Measurements from ENCODE around the gene SLC29A1.
A peak's percentile ranks its signal among the peaks of the same experiment; 100 is the strongest.
"Not testable (repeated sequence)": the region's sequence is repeated elsewhere in the genome, so short reads cannot be mapped to it uniquely, and the experiment has no call there.

The SLC29A1 gene

DNA sequence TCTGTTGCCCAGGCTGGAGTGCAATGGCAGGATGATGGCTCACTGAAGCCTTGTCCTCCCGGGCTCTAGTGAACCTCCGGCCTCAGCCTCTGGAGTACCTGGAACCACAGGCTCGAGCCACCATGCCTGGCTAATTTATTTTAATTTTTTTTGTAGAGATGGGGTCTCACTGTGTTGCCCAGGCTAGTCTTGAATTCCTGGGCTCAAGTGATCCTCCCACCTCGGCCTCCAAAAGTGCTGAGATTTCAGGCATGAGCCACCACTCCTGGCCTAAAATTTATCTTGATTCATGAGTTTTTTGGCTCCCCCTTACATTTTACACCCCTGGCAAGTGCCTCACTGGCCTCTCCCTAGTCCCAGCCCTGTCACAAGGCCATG, 2.5 kb upstream of the SLC29A1 start:
- DNase-seq, result peak in 2 of 10 donors; percentile 16 to 57
- intact Hi-C loops (cut with DNase I), result no loop called here

DNA sequence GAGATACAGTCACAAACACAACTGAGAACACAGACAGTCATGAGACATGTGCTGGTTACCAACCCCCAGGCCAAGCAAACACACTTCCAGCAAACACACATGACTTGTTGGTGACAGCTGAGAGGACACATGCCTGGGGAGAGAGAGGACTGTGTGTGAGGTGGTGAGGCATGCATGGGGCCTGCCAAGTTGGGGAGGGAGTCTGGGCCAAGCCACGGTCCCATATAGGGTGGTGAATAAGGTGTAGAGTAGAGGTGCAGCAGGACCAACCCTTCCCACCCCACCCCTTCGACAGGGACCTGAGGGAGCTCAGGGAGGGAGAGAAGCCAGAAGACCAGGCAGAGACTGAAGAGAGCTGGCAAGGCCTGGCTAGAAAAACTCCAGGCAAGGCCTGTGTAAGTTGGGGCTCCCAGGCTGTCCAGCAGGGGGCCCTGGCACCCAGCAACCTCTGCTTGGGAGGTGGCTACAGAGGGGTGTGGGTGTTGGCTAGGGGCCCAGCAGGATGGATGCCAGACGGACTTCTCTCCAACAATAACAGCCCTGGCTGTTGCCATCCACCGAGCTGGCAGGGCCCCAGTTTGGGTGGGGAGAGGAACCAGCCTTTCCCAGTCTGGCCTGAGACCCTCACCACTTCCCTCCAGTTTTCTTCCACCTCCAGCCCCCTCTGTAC, 2.0 kb upstream of the SLC29A1 start:
- intact Hi-C loops (cut with DNase I), result no loop called here
- peak; percentile 60 to 95 (median 72) for DNase-seq

DNA sequence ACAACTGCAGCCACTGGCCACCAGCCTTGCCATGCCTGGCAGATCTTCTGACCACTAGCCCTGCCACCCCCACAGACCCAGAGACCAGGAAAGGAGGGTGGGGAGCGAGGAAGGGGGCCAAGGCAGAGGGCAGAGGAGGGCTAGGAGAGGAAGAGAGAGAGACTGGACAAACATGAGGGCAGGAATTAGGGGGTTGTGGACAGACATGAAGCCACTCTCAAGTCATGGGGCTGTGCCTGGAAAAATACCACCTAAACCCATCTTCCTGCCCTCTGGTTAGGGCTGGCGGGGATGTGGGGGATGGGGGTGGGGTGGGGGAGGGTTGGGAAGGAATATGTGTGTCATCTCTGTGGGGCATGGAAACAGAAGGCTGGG, 1.4 kb upstream of the SLC29A1 start:
- intact Hi-C loops (cut with DNase I), result no loop called here
- DNase-seq, result no peak

DNA sequence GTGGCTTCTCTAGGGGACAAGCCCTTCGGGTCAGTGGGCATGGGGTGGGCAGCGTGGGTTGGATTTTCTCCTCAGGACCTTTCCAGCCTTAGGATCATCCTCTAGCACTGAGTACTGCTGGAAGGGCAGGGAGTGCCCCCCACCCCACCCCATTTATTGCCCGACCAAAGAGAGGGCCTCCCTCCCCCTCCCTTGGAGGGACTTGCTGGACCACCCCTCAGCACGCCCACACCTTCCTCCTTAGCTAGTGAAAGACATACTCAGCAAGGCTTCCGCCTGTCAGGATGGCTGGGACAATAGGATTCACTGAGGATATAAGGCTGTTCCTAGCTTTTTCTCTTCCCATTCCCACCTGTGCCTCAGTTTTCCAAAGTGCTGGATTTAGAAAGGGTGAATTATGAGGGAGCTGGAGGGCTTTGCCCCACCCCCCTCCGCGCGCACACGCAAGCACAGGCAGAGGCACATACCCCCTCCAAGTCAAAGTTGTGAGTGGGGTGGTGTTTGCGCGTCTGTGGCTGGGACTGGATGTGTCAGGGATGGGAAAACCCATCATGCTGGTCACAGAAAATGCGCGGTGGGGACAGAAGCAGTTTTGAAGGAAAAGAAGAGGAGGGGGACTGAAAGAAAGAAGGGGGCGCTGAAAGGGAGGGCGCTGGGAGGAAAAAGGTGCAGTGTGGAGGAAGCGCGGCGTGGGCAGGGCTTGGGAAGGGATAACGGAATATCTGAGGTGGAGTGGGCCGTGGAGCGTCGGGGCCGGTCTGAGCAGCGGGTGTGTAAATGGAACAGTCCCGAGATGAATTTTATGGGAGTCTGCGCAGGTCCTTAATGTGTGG, 693 bp upstream of the SLC29A1 start:
- DNase-seq, result peak in 3 of 10 donors; percentile 22 to 84 (median 81)
- intact Hi-C loops (cut with DNase I), result no loop called here

DNA sequence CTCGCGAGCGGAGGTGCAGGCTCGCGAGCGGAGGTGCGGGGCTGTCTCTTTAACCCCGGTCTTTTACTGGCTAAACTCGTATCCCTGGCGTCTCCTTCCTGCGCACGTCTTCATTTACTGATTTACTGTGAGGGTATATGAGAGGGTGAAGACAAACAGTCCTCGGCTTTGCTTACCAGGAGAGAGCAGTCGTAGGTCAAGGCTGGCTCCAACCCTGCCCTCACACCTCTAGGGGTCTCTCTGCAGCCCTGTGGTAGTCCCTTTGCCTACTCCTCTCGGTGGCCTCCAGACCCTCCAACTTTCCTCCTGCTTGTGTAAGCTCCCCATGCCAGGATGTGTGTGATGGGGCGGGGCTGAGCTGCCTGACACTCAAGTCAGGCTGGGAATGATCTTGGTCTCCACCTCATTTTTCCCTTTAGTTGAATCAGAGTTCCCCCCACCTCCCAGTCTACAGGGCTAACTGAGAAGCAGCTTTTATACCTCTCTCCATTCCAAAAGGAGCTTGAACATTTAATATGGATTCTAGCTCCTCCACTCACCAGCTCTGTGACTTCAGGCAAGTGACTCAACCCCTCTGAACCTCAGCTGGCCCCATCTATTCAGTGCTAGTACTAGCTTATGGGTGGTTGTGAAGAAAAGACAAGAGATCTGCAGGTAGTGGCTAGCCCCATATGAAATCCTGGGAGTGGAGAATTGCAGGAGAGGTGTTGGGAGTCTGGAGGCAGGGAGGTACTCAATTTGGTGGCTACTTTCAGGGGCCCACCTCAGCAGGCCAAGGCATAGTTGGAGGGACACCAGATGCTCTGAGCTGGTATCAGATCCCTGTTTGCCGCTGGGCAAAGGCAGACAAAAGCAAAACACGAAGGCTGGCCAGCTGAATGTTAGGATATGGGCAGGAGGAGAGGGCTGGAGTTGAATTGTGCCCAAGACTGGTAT, 902 bp downstream of the SLC29A1 start:
- peak in 2 of 10 donors; percentile 83 to 84 for DNase-seq
- intact Hi-C loops (cut with DNase I), result no loop called here

DNA sequence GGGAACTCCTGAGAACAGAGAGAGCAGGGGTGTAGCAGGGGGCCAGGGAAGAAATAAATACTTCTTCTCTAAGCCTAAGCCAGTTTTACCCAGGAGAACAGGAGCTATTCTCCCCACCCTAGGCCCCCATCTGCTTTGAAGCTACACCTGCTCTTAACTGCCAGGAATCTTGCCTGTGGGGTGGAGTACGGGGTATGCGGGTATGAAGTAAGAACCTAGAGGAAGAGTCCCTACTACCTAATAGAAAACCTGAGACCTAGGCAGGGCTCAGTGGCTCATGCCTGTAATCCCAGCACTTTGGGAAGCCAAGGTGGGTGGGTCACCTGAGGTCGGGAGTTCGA, 1.5 kb downstream of the SLC29A1 start:
- intact Hi-C loops (cut with DNase I), result no loop called here
- DNase-seq, result peak in 1 of 10 donors; percentile 13

DNA sequence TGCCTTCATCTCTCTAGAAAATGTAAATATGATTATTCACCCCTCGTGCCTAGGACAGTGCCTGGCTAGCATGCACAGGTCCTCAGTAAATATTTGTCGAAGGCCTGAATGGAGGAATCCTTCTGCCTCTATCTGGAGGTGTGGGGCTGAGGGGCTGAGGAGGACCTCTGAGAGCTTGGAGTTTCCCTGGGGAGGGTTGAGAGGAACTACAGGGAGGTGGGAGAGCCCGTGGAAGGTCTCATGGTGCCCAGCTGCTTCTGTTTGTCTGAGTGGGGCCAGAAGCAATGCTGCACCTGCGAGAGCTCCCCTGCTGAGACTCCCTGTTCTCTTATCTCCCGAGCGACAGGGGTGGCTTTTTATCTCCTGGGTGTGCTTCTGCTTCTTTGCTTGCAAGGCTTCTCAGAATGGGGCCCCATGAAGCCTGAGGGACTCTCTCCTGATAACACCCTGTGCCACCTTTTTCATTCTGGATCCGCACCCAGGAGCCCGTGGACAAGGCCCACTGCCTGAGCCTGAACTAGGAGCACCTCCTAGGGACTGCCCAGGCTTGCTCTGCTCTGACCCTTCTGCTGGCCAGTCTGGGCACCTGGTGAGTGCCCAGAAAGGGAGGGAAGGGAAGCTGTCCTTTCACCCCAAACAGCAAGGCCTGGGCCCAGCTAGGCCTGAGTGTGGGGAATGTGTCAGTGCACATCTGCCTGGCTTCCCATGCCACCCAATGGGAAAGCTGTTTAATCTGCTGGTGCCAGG, 2.4 kb downstream of the SLC29A1 start:
- intact Hi-C loops (cut with DNase I), result no loop called here
- DNase-seq, result peak in 2 of 10 donors; percentile 30 to 70

DNA sequence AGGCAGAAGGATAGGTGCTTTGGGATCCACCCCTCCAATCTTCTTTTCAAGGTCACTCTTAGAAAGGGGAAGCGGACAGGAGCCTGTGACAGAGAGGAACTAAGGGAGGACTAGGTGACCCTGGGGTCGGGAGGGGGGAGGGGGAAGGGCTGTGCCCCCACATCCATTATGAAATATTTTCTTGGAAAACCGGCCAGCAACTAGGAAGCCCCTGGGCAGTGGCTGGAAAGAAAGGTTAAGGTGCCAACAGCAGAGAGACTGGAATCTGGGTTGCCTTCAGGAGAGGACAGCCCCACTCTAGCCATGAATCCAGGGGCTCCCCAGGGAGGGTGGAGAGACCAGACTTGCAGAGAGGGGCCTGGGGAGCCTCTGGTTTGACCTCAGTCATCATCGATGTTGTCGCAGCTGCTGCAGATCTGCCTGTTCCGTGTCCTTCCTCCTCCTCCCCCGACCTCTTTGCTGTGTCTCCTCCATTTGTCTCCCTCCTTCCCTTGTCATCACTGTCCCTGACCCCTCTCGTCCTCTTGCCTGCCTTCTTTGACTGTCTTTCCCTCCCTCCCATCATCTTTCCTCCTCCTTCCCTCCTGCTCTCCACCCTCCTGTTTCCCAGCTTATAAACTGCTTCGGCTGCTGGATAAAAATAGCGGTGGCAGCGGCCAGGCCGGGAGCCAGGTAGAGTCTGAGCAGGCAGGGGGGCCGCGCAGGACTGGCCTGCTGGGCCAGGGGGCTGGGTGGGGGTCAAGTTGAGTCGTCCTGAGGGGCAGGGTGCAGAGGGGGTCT, 3.2 kb downstream of the SLC29A1 start:
- DNase-seq, result peak in 3 of 10 donors; percentile 83 to 92 (median 86)
- intact Hi-C loops (cut with DNase I), result no loop called here

DNA sequence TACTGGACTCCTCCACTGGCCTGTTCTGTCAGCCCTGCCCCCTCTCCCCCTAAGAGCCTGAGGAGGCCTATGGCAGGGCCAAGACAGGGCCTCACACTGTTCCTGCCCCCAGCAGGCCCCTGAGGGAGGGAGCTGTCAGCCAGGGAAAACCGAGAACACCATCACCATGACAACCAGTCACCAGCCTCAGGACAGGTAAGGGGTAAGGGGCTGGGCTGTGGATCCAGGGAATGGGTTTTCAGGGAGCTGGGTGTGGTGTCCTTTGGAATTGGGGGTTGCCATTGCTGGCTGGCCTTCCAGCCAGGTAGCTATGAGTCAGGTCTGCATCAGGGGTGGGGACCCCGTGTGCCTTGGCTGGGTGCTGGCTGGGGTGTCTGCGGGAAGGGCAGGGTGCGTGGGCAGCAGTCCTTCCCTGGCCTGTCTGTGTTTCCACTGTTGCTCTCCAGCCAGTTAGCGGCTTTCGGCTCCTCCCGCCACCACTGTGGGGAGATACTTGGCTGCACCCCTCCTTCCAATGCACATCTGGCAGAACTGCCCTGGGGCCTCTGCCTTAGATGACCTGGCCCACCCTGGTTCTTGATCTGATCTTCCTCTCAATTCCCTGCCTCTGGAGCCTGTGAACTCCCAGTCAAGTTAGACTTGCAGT, 3.9 kb downstream of the SLC29A1 start:
- peak in 2 of 10 donors; percentile 70 to 83 for DNase-seq
- intact Hi-C loops (cut with DNase I), result no loop called here

DNA sequence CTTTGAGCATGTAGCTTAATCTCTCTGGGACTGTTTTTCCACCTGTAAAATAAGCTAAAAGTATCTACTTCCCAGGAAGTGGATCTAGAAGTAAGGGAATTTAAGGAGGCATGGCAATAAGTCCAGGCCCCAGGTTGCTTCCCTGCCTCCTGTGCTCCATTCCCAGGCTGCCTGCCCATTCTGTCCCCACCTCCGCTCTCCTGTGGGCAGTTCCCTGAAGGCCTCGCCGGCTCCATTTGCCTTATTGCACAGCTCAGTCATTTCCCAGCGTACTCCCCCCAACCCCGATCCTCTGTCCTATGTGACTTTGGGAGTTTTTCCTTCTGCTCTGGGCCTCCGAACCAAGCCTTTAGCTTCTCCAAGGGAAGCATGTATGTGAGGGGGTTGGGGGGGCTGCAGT, 4.6 kb downstream of the SLC29A1 start:
- intact Hi-C loops (cut with DNase I), result no loop called here
- peak in 2 of 10 donors; percentile 88 to 91 for DNase-seq

DNA sequence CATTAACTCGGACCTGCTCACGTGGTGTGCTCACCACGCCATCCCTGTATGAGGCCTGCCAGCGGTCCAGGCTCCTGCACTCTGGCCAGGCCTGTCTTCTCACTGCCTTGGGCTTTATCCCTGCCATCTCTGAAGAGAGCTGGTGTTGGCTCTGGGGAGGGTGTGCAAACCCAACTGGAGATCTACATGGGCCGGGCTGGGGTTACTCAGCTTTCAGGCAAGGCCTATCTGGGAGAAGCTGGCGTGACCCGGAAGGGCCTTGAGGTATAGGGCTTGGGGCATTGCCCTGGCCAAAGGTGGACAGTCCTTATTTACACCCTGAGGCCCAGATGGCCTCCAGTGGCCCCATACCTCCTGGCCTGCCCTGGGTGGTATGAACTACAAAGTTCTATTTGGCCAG, 5.0 kb downstream of the SLC29A1 start:
- intact Hi-C loops (cut with DNase I), result no loop called here
- DNase-seq, result peak in 2 of 10 donors; percentile 55 to 59

DNA sequence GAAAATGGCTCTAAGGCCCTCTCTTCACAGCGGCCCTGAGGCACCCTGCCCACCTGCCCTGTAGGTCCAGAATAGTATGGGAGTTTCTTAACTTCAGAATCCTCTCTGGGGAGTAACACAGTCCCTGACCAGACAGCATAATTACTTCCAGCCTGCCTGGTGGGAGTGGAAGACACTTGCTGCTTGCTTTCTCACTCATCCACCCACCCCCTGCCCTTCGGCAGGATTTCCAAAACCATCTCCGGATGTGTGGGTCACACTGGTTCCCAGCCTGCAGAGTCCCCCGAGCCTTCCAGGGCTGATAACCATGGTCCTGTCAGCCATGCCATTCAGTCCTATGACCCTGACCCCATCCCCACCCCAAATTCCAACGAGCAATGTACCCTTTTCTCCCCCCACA, 5.4 kb downstream of the SLC29A1 start:
- intact Hi-C loops (cut with DNase I), result no loop called here
- DNase-seq, result peak in 2 of 10 donors; percentile 68 to 76

DNA sequence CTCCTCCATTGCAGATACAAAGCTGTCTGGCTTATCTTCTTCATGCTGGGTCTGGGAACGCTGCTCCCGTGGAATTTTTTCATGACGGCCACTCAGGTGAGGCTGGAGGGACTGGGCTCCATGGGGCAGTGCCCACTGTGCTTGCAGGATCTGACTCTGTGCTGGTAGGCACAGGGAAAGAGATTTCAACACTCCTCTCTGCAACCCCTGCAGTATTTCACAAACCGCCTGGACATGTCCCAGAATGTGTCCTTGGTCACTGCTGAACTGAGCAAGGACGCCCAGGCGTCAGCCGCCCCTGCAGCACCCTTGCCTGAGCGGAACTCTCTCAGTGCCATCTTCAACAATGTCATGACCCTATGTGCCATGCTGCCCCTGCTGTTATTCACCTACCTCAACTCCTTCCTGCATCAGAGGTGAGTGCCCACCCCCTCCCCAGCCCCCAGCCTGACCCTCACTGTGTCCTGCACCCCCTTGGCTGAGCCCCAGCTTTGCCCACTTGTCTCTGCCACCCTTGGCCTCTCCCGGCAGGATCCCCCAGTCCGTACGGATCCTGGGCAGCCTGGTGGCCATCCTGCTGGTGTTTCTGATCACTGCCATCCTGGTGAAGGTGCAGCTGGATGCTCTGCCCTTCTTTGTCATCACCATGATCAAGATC, 6.1 kb downstream of the SLC29A1 start:
- DNase-seq, result peak in 2 of 10 donors; percentile 60 to 76
- intact Hi-C loops (cut with DNase I), result no loop called here

DNA sequence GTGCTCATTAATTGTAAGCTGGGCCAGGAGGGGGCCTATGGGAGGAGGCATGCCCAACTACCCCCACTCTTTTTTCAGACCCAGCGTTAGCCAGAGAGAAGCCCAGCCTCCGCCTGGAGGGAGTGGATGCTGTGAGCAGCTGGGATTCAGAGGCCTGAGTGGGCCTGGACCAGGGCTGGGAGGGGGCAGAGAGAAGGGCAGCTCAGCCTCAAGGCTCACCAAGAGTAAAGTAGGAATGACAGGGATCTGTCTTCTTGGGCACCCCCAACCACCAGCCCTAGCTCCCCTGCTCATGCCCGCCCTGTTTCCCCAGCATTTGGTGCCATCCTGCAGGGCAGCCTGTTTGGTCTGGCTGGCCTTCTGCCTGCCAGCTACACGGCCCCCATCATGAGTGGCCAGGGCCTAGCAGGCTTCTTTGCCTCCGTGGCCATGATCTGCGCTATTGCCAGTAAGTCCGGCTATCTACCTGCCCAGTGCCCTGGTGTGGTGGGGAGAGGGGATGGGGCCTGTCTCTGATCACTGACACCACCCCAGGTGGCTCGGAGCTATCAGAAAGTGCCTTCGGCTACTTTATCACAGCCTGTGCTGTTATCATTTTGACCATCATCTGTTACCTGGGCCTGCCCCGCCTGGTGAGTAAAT, 6.8 kb downstream of the SLC29A1 start:
- peak in 2 of 10 donors; percentile 49 to 79 for DNase-seq
- intact Hi-C loops (cut with DNase I), result no loop called here

DNA sequence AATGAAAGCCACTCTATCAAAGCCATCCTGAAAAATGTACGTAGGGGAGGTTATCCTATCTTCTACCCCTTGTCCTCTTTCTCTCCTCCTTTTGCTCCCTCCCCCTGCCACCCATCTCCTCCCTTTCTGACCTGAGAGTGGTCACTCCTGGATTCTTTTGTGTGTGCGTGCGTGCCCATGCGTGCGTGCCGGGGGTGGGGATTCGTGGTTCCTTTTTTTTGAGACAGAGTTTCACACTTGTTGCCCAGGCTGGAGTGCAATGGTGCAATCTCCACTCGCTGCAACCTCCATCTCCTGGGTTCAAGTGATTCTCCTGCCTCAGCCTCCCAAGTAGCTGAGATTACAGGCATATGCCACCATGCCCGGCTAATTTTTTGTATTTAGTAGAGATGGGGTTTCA, 8.0 kb downstream of the SLC29A1 start:
- DNase-seq, result peak in 3 of 10 donors; percentile 7 to 55 (median 48)
- intact Hi-C loops (cut with DNase I), result not testable (repeated sequence)

DNA sequence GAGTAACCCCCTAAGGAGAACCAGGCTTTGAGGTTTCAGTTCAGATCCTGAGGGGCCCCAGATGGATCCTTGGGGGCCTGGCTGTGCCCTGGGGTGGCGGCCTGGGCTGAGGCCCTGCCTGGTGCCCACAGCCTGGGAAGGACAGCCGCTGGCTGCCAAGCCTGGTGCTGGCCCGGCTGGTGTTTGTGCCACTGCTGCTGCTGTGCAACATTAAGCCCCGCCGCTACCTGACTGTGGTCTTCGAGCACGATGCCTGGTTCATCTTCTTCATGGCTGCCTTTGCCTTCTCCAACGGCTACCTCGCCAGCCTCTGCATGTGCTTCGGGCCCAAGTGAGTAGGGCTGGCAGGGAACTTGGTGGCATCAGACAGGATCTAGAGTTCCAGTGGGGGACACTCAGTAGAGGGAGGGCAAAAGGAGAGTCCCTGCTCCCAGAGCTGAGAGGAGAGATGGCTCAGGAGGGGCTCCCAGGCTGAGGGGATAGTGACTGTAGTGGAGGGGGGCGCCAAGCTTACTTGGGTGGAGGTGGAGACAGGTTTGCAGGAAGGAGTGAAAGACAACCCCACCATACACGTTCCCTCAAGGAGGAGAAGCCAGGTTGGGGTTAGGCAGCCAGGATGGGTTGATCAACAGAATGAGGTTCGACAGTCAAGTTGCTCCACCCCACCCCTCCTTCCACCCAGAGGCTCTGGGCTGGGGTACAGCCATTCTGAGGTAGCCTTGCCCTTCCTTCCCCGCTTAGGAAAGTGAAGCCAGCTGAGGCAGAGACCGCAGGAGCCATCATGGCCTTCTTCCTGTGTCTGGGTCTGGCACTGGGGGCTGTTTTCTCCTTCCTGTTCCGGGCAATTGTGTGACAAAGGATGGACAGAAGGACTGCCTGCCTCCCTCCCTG, 9.5 kb downstream of the SLC29A1 start:
- DNase-seq, result peak in 3 of 10 donors; percentile 54 to 59 (median 56)
- intact Hi-C loops (cut with DNase I), result no loop called here

Measured in posterior cingulate gyrus (tissue), 11 donors.